GM12892 (cell line): ENCODE results near the gene MAML1.
"Not testable (repeated sequence)": the region's sequence is repeated elsewhere in the genome, so short reads cannot be mapped to it uniquely, and the experiment has no call there.

Source experiments
- DNase-seq: peaks from one replicate; pipeline ENCODE4 v3.0.0; 2011; ENCODE audit not compliant: insufficient read length
- FAIRE-seq: peaks from 2 replicates; lab custom pipeline; 2011; peaks lifted over from hg19 to GRCh38; lab: Jason Lieb, UNC
- POLR2A ChIP-seq: IDR thresholded peaks from 2 replicates; pipeline ENCODE4 v1.6.1; 2011; ENCODE audit warnings: low read depth, low read length, control low read depth
- POLR2AphosphoS5 ChIP-seq: IDR thresholded peaks from 2 replicates; pipeline ENCODE4 v1.6.1; 2011; ENCODE audit warnings: low read depth, low read length, control low read depth
- TAF1 ChIP-seq: IDR thresholded peaks from 2 replicates; pipeline ENCODE4 v1.6.1; 2011; ENCODE audit warnings: low read depth, mild to moderate bottlenecking, control low read depth, low read length, borderline replicate concordance

Gene MAML1

DNA sequence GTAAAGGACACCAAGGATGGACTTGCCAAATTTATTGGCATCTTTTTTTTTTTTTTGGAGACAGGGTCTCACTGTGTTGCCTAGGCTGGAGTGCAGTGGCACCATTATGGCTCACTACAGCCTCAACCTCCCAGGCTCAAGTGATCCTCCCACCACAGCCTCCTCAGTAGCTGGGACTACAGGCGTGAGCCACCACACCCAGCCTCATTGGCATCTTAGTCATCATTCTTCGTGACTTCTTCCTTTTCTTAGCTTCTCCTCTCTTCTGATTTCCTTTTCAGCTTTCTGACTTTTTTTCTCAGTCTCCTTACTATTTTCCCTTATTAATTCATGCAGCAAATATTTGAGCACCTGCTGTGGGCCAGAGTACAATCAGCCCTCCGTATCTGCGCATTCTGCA, 6.1 kb downstream of the MAML1 start:
- TF ChIP-seq POLR2A (no peak), TAF1 (no peak), POLR2AphosphoS5 (no peak)
- DNase-seq (no peak), FAIRE-seq (no peak)

- DNase-seq, FAIRE-seq: not testable (repeated sequence)
Measured at GRCh38 chr5:179744106-179744505, 11.5 kb downstream of the MAML1 start.

DNA sequence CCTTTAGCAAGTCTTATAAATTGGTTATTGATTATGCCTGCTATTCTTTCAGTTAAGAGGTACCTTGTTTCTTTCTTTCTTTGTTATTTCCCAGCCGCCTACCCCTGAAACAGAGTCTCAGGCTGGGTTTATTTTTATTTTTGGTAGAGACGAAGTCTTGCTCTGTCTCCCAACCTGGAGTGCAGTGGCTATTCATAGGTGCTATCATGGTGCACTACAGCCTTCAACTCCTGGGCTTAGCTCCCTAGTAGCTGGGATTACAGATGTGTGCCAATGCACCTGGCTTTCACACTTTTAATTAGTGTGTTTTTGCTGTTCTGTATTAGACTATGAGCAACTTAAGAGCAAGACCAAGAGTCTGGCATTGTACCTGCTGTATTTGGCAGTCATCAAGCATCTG, 14.2 kb downstream of the MAML1 start:
- FAIRE-seq: no peak
- TF ChIP-seq POLR2AphosphoS5 (no peak), POLR2A (no peak), TAF1 (no peak)
- DNase-seq: no peak

- FAIRE-seq: no peak
- no peak for DNase-seq
- TF ChIP-seq TAF1 (no peak), POLR2A (no peak), POLR2AphosphoS5 (no peak)
Measured at GRCh38 chr5:179747811-179748210, 15.2 kb downstream of the MAML1 start.

DNA sequence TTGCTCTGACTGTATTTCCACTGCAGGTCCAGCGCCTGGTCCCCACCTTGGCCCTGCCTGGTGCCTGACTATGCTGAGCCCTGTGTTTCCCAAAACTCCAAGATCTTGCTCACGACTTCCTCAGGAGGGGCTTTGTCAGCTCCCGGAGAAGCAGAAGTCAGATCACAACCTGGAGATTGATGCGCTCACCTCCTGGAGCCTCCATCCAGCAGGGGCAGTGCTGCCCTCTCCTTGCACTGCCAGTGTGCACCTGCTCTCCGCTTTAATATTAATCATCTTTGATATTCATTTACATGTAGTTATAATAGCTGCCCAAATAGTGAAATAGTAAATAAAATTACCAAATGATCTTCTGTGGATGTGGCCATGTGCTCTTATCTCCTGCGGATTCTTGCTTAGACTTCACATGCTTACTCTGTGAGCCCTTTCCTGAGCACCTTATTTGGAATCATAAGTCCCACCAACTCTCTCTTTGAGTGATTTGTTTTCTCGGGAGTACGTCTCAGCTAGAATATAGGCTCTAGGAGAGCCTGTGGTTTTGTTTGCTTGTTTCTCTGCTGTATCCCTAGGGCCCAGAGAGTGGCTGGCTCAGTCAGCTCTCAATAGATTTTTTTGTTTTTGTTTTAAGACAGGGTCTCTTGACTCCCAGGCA, 17.4 kb downstream of the MAML1 start:
- no peak for DNase-seq
- FAIRE-seq: no peak
- no peak for TF ChIP-seq POLR2A
- no peak for TF ChIP-seq TAF1
- no peak for TF ChIP-seq POLR2AphosphoS5

- TF ChIP-seq POLR2A (no peak), TAF1 (no peak), POLR2AphosphoS5 (no peak)
- no peak for FAIRE-seq
Measured at GRCh38 chr5:179753971-179754370, 21.3 kb downstream of the MAML1 start.

DNA sequence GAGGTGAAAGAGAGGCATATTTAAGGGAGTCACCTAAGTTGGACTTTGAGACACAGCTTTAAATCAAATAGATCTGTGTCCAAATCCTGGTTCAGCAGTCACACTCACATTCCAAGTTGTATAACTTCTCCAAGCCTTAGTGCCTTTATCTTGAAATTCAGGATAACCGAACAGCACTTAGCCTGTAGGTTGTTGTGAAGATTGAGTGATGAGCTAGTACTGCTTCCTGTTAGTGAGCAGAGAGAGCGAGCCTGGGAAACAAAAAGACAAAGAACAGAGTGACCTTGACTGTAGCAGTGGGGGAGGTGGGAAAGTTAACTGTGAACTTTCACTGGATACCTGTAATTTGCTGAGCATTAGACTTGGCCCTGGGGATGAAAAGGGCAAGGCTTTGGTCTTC, 22.4 kb downstream of the MAML1 start:
- FAIRE-seq: no peak
- no peak for DNase-seq
- no peak for TF ChIP-seq POLR2A
- no peak for TF ChIP-seq POLR2AphosphoS5
- no peak for TF ChIP-seq TAF1

More at GRCh38 chr5:179753971-179754370, 21.3 kb downstream of the MAML1 start:
- DNase-seq: no peak

DNA sequence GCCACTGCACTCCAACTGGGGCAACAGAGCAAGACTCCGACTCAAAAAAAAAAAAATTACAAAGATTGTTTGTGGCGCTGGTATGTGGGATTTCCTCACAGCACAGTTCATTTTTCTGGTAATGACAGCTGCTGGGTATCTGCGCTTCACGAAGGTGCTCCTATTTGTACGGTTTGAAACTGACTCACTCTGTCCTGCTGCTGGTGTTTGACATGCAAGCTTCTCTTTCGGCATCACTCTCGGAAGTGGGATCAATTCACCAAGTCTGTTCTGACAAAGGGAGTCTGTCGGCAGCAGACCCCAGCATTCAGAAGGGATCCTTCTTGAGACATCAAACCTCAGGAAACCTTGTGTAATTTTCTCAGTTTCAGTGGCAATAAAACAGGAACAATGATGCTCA, 26.3 kb downstream of the MAML1 start:
- TF ChIP-seq POLR2A (no peak), POLR2AphosphoS5 (no peak), TAF1 (no peak)
- DNase-seq (no peak), FAIRE-seq (no peak)

DNA sequence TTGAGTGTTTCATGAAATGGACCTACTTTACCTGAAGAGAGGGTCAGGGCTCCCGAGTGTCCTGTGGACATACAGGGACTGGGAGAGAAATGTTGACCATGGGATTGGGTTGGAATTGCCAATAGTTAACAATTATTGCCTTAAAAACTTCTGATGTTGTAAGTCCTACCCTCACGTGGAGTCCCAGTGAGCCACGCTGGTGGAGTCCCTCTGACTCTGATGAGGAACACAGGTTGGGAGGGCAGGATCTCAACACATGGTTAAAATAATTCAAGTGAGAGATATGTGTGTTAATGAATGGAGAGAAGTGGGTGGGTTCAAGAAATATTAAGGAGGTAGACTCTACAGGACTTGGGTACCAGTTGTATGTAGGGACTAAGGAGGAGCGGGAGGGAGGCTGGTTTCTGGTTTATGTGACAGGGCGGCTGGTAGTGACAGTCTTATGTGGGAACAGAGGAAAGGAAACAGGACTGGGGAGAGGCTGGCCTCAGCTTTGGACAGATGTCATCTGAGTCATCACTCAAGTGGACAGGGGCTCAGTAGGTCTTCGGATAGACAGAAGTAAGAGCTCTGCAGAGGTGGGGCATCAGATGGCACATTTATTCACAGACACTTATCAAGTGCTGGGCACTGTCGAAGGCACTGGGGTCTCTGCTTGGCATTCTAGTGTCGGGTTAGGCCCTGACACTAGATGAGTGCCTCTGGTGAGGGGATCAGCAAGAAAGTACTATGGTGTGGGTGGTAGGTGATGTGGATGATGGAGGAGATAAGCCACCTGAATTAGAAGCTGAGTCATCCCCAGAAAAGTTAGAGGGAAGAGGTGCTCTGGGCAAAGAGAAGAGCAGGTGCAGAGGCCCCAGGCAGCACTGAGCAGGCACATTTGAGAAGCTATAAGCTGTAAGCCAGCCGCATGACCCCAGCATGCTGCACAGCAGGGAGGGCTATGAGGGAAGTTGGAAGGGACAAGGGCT, 27.2 kb downstream of the MAML1 start:
- FAIRE-seq (peak; percentile 82), DNase-seq (peak; percentile 45)
- no peak for TF ChIP-seq POLR2AphosphoS5
- no peak for TF ChIP-seq TAF1

GRCh38 chr5:179762079-179762780, 29.6 kb downstream of the MAML1 start:
- TF ChIP-seq POLR2AphosphoS5 (no peak), TAF1 (no peak), POLR2A (no peak)
- DNase-seq: no peak
- peak; percentile 66 for FAIRE-seq

GRCh38 chr5:179762781-179763176, 30.2 kb downstream of the MAML1 start:
- DNase-seq (no peak), FAIRE-seq (peak; percentile 40)
- TF ChIP-seq POLR2AphosphoS5 (no peak), TAF1 (no peak), POLR2A (no peak)
